IMR-90 (cell line): Measurements from ENCODE around the gene TBC1D22B. TPM values are rescaled to one million over a fixed set of nuclear protein-coding genes. Genes with fewer than 3 reads are reported as not detected.
A peak's percentile ranks its signal among the peaks of the same experiment; 100 is the strongest.

ENCODE experiments used
- ATAC-seq: fragments of 200-7000 bp; cut with Tn5 transposase; 2 replicates; pipeline ENCODE4 v1.9.1; 2020; ENCODE audit warnings: low read depth, mild to moderate bottlenecking, moderate library complexity
- BruUV-seq: library from RNA; stranded (reverse); fragments of 400-500 nt; replicated peaks from 2 replicates; lab custom pipeline; 2021; lab: Mats Ljungman, UMichigan
- CTCF ChIA-PET: fragments of 300-600 bp; formaldehyde crosslinking; extraction: SDS; loops from one replicate; lab custom pipeline; 2021; ENCODE audit warnings: antibody characterized with exemption; lab: Yijun Ruan, JAX
- POLR2A ChIA-PET: fragments of 300-600 bp; sonication (Branson Sonifier 250); formaldehyde crosslinking; loops from one replicate; lab custom pipeline; 2022; ENCODE audit warnings: antibody characterized with exemption; ENCODE audit not compliant: unreplicated experiment; lab: Charles Lee
- DNase-seq: peaks from one replicate; pipeline ENCODE4 v3.0.0; 2013
- H2AFZ ChIP-seq: replicated peaks from 2 replicates; pipeline ENCODE3; 2013; ENCODE audit warnings: low read length, mild to moderate bottlenecking; ENCODE audit not compliant: poor library complexity
- H2AK5ac ChIP-seq: 2 replicates; pipeline ENCODE4 v1.6.1; 2013; ENCODE audit warnings: low read depth, low read length, inconsistent platforms
- H2AK9ac ChIP-seq: replicated peaks from 2 replicates; pipeline ENCODE3; 2013; ENCODE audit warnings: mild to moderate bottlenecking, low read depth, low read length, moderate library complexity; ENCODE audit not compliant: poor library complexity
- H2BK120ac ChIP-seq: 2 replicates; pipeline ENCODE4 v1.6.1; 2013; ENCODE audit warnings: low read depth, low read length, inconsistent platforms
- H2BK15ac ChIP-seq: 3 replicates; pipeline ENCODE4 v1.6.1; 2013; ENCODE audit warnings: low read depth, low read length, inconsistent platforms
- H2BK20ac ChIP-seq: 2 replicates; pipeline ENCODE4 v1.6.1; 2013; ENCODE audit warnings: low read depth, mild to moderate bottlenecking, inconsistent platforms, low read length, moderate library complexity
- H2BK5ac ChIP-seq: 2 replicates; pipeline ENCODE4 v1.6.1; 2013; ENCODE audit warnings: mild to moderate bottlenecking, low read depth, low read length, inconsistent platforms; ENCODE audit not compliant: poor library complexity, severe bottlenecking
- H3K14ac ChIP-seq: replicated peaks from 2 replicates; pipeline ENCODE4 v1.6.1; 2013; ENCODE audit warnings: low read depth, low read length, inconsistent platforms
- H3K18ac ChIP-seq: 2 replicates; pipeline ENCODE4 v1.6.1; 2013; ENCODE audit warnings: low read depth, low read length, control low read depth
- H3K23ac ChIP-seq: 2 replicates; pipeline ENCODE4 v1.6.1; 2013; ENCODE audit warnings: low read depth, low read length, inconsistent platforms
- H3K27ac ChIP-seq: 2 replicates; pipeline ENCODE4 v1.5.1; 2013; ENCODE audit warnings: mild to moderate bottlenecking, control low read depth, low read length; ENCODE audit not compliant: insufficient read depth
- H3K27me3 ChIP-seq: 2 replicates; pipeline ENCODE4 v1.6.1; 2013; ENCODE audit warnings: low read length; ENCODE audit not compliant: control insufficient read depth, insufficient read depth
- H3K36me3 ChIP-seq: 2 replicates; pipeline ENCODE4 v1.6.1; 2013; ENCODE audit warnings: low read length, mixed read lengths; ENCODE audit not compliant: control insufficient read depth, insufficient read depth
- H3K4ac ChIP-seq: 2 replicates; pipeline ENCODE4 v1.6.1; 2013; ENCODE audit warnings: low read depth, low read length, inconsistent platforms
- H3K4me1 ChIP-seq: 2 replicates; pipeline ENCODE4 v1.6.1; 2013; ENCODE audit warnings: low read length, mixed read lengths; ENCODE audit not compliant: control insufficient read depth, insufficient read depth
- H3K4me2 ChIP-seq: 2 replicates; pipeline ENCODE4 v1.6.1; 2013; ENCODE audit warnings: low read depth, mild to moderate bottlenecking, control low read depth, low read length, moderate library complexity
- H3K4me3 ChIP-seq: 2 replicates; pipeline ENCODE4 v1.5.1; 2013; ENCODE audit warnings: low read depth, mild to moderate bottlenecking, control low read depth, low read length, moderate library complexity; ENCODE audit not compliant: insufficient read depth
- H3K56ac ChIP-seq: 2 replicates; pipeline ENCODE4 v1.6.1; 2013; ENCODE audit warnings: low read length, inconsistent platforms; ENCODE audit not compliant: insufficient read depth; ENCODE audit errors: extremely low read depth
- H3K79me1 ChIP-seq, 2 experiments: 2 replicates each; pipeline ENCODE4 v1.6.1; 2013; ENCODE audit warnings: low read length in 2 of 2, inconsistent platforms in 1 of 2, low read depth in 1 of 2
- H3K9ac ChIP-seq: 2 replicates; pipeline ENCODE4 v1.6.1; 2013; ENCODE audit warnings: low read depth, low read length, control low read depth
- H3K9me1 ChIP-seq: 2 replicates; pipeline ENCODE4 v1.6.1; 2013; ENCODE audit warnings: low read length, inconsistent platforms; ENCODE audit not compliant: insufficient read depth
- H3K9me3 ChIP-seq: 2 replicates; pipeline ENCODE4 v1.6.1; 2013; ENCODE audit warnings: low read length; ENCODE audit not compliant: control insufficient read depth, insufficient read depth
- H4K20me1 ChIP-seq: 2 replicates; pipeline ENCODE4 v1.6.1; 2013; ENCODE audit warnings: low read length, inconsistent platforms; ENCODE audit not compliant: insufficient read depth
- H4K5ac ChIP-seq: 2 replicates; pipeline ENCODE4 v1.6.1; 2013; ENCODE audit warnings: mild to moderate bottlenecking, low read depth, low read length, control low read depth
- H4K8ac ChIP-seq, 2 experiments: 2 replicates each; pipeline ENCODE4 v1.6.1; 2013; ENCODE audit warnings: low read depth in 2 of 2, low read length in 2 of 2, control low read depth in 1 of 2, inconsistent platforms in 1 of 2
- H4K91ac ChIP-seq: 2 replicates; pipeline ENCODE4 v1.6.1; 2013; ENCODE audit warnings: low read depth, low read length, inconsistent platforms; ENCODE audit not compliant: insufficient read depth
- BHLHE40 ChIP-seq: fragments of 150-350 bp; IDR thresholded peaks from 2 replicates; pipeline ENCODE4 v1.6.1; 2016; ENCODE audit warnings: mild to moderate bottlenecking, low read depth, low read length
- POLR2A ChIP-seq: IDR thresholded peaks from 2 replicates; pipeline ENCODE4 v1.6.1; 2012; ENCODE audit warnings: mild to moderate bottlenecking, low read depth, low read length
- WGBS, 2 experiments: methylation state at CpG; one replicate each; pipeline versions ENCODE4 v1.1.5 to v1.1.7; 2013; ENCODE audit warnings: missing lambda C conversion rate in 2 of 2; ENCODE audit not compliant: insufficient read length in 1 of 2; ENCODE audit errors: extremely low coverage in 2 of 2; 5-methylcytosine and 5-hydroxymethylcytosine counted together
- dilution Hi-C: fragments of 300-500 bp; cut with HindIII; formaldehyde crosslinking; loops from one replicate; pipeline ENCODE4 v1.14.3; 2018; ENCODE audit warnings: low sequenced_read_pairs; ENCODE audit not compliant: unreplicated experiment
- in situ Hi-C: fragments of 300-500 bp; cut with MboI; formaldehyde crosslinking; loops from 3 replicates; pipeline ENCODE4 v1.14.3; 2019; ENCODE audit warnings: low sequenced_read_pairs, inconsistent platforms, mixed read lengths
- intact Hi-C: fragments of 100-400 bp; cut with micrococcal nuclease; formaldehyde crosslinking; loops from 2 replicates; pipeline ENCODE4 v1.10.0; 2022
- polyA plus RNA-seq, 3 experiments: library from polyadenylated mRNA; depleted of rRNA; stranded (reverse); fragments of >200 nt; gene quantifications; 2 replicates each; pipeline ENCODE4 v1.2.3, GENCODE V29; 2012; ENCODE audit warnings: low replicate concordance in 1 of 3
- total RNA-seq: library from RNA; depleted of rRNA; stranded (reverse); fragments of >200 nt; gene quantifications from 2 replicates; pipeline ENCODE4 v1.2.3, GENCODE V29; 2012
- TF ChIP-seq, protein P1 (sequence below): fragments of 150-350 bp; IDR thresholded peaks from 2 replicates; pipeline ENCODE4 v1.6.1; 2016; ENCODE audit warnings: low read depth, mild to moderate bottlenecking, low read length, moderate library complexity, borderline replicate concordance

TBC1D22B gene
- total and polyA plus RNA-seq, 2 of the 4 experiments (the other 2 are of a cell fraction): 6.6 to 7.5 TPM

DNA sequence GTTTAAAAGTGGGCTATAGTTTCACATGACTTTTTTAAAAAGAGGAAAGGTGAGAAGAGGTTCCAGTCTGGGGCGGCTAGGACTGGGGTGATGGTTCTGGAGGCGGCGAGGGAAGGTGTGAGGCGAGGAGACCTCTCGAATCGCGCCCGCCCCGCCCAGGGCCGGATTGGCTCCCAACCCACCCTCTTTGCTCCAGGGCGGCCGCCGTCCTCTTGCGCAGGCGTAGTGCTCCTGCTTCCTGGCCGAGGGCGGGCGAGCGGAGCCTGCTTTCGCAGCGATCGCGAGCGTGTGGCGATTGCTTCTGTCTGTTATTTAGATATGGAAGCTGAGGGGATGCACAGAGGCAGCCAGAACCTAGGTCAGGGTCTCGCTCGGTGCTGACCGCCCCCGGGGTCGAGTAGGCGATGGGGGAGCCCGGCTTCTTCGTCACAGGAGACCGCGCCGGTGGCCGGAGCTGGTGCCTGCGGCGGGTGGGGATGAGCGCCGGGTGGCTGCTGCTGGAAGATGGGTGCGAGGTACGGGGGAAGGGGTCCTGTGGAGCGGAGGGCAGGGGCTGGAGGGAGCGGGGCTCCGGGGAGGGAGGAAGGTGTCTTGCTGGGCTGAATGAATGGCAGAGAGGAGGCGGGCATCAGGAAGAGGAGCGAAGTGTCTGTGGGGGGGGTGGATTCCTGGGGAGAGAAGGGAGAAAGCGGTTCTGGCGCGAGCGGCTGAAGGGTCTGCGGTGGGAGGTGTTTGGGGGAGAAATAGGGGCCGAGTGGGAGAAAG lies 96.4 kb downstream of the TBC1D22B start, which contains the start of gene RNF8:
RNF8 (plus strand) TSS at position 223 of the 765 bp plus-strand sequence; CDS start at position 405, 182 bp downstream.
- no peaks in the 10 kb centered on the region for H3K9me1 ChIP-seq
- DNase-seq (peak; percentile 82), ATAC-seq (peak; percentile 97)
- H3K56ac ChIP-seq: peak within 1 kb of the TSS; percentile 14
- peak within 1 kb of the TSS; percentile 98 for H2AFZ ChIP-seq
- peak within 1 kb of the TSS; percentile 71 for H2AK9ac ChIP-seq
- CTCF ChIA-PET: no interaction called here
- in situ Hi-C loops: no loop called here
- H3K36me3 ChIP-seq: no peaks in the 10 kb centered on the region
- WGBS, 2 experiments: 0% methylated on average over 3 of the region's 54 CpGs; no CpG with 5 or more reads in 1 of the 2 experiments
- peak within 1 kb of the TSS; percentile 89 for H3K4me2 ChIP-seq
- H4K20me1 ChIP-seq: peaks cover 8% of the 10 kb centered on the region; the same call in 1 of the 2 replicates
- peak within 1 kb of the TSS; percentile 44; the same call in 1 of the 2 replicates for H4K5ac ChIP-seq
- H3K27me3 ChIP-seq: no peaks in the 10 kb centered on the region
- H3K23ac ChIP-seq: peak within 1 kb of the TSS; percentile 76
- H3K79me1 ChIP-seq: peaks cover 20 to 41% of the 10 kb centered on the region in 2 experiments
- peak within 1 kb of the TSS; percentile 28; the same call in 1 of the 2 replicates for H2BK120ac ChIP-seq
- intact Hi-C loops: no loop called here
- 0 out of 2 replicates have a peak within 1 kb of the TSS, but pooled peaks have one; percentile 29 for H2AK5ac ChIP-seq
- no peak within 1 kb of the TSS for H3K18ac ChIP-seq
- no peaks in the 10 kb centered on the region for H3K4me1 ChIP-seq
- H2BK20ac ChIP-seq: no peak within 1 kb of the TSS
- H4K91ac ChIP-seq: no peak within 1 kb of the TSS; the same call in 1 of the 2 replicates
- H3K14ac ChIP-seq: peak within 1 kb of the TSS; percentile 74
- peak within 1 kb of the TSS; percentile 83 for H3K27ac ChIP-seq
- peak within 1 kb of the TSS; percentile 94 for H3K4me3 ChIP-seq
- no peak within 1 kb of the TSS for H2BK15ac ChIP-seq
- H3K4ac ChIP-seq: peak within 1 kb of the TSS; percentile 62
- H2BK5ac ChIP-seq: peak within 1 kb of the TSS; percentile 48
- H3K9me3 ChIP-seq: no peaks in the 10 kb centered on the region
- H4K8ac ChIP-seq: peak within 1 kb of the TSS; percentile 79 to 89
- peak within 1 kb of the TSS; percentile 78 for H3K9ac ChIP-seq
- BruUV-seq: no TSS peak
- dilution Hi-C loops: no loop called here
- TF ChIP-seq BHLHE40 (no peak), POLR2A (peak; percentile 9; the same call in 1 of the 2 replicates)
- TF ChIP-seq, protein P1, sequence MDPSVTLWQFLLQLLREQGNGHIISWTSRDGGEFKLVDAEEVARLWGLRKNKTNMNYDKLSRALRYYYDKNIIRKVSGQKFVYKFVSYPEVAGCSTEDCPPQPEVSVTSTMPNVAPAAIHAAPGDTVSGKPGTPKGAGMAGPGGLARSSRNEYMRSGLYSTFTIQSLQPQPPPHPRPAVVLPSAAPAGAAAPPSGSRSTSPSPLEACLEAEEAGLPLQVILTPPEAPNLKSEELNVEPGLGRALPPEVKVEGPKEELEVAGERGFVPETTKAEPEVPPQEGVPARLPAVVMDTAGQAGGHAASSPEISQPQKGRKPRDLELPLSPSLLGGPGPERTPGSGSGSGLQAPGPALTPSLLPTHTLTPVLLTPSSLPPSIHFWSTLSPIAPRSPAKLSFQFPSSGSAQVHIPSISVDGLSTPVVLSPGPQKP: no peak
- POLR2A ChIA-PET: no interaction called here
